Stimulated activated naive CD8-positive, alpha-beta T cell treated with anti-CD3 and anti-CD28 coated beads, Interleukin-15, amount 100 ng/mL, for 72 hours (primary cell): ENCODE data around the gene SLC35E2B.
A peak's percentile ranks its signal among the peaks of the same experiment; 100 is the strongest.
"Not testable (repeated sequence)": the region's sequence is repeated elsewhere in the genome, so short reads cannot be mapped to it uniquely, and the experiment has no call there.

Experiments used
- ATAC-seq: fragments of 150-1000 bp; cut with Tn5 transposase; 2 replicates; pipeline ENCODE4 v1.10.0; 2021; ENCODE audit warnings: mild to moderate bottlenecking, moderate library complexity
- DNase-seq, 2 donors: peaks; one replicate each; pipeline ENCODE4 v3.0.0; 2021 to 2022
- H3K27ac Mint-ChIP-seq, 2 donors: one replicate each; pipeline ENCODE4 v1.8.0; 2022; ENCODE audit warnings: mild to moderate bottlenecking in 2 of 2, mixed read lengths in 2 of 2, moderate library complexity in 2 of 2
- H3K27me3 Mint-ChIP-seq: one replicate; pipeline ENCODE4 v1.8.0; 2022; ENCODE audit warnings: mixed read lengths
- H3K4me1 Mint-ChIP-seq: one replicate; pipeline ENCODE4 v1.8.0; 2022; ENCODE audit warnings: mild to moderate bottlenecking, mixed read lengths
- H3K4me3 Mint-ChIP-seq, 2 donors: one replicate each; pipeline ENCODE4 v1.8.0; 2022; ENCODE audit warnings: mild to moderate bottlenecking in 2 of 2, mixed read lengths in 2 of 2, moderate library complexity in 1 of 2
- H3K9me3 Mint-ChIP-seq, 2 donors: one replicate each; pipeline ENCODE4 v1.8.0; 2022; ENCODE audit warnings: mixed read lengths in 2 of 2

The SLC35E2B gene

GRCh38 chr1:1692714-1693647, at the start of gene SLC35E2B:
Gene SLC35E2B (minus strand): TSS chr1:1692795. CDS start chr1:1676699, 16,096 bp downstream.
- ATAC-seq, result peak; percentile 87
- DNase-seq, result peak; percentile 94 to 96
- not testable (repeated sequence) for H3K27me3 Mint-ChIP-seq, H3K9me3 Mint-ChIP-seq
- peaks cover 11% of the 10 kb centered on the region for H3K4me1 Mint-ChIP-seq
- H3K4me3 Mint-ChIP-seq, result peak within 1 kb of the TSS; percentile 79 to 82
- peak within 1 kb of the TSS; percentile 94 to 99 for H3K27ac Mint-ChIP-seq

DNA sequence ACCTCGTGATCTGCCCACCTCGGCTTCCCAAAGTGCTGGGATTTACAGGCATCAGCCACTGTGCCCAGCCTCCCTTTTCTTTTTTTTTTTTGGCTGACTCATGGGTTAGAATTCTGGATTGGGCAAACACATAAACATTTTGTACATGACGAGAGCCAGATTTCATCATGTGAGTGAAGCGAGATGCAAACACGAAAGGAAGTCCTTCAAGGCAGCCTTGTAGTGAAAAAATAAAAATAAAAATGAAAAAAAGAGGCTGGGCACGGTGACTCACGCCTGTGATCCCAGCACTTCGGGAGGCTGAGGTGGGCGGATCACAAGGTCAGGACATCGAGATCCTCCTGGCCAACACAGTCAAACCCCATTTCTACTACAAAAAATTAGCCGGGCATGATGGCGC, 48.4 kb upstream of the SLC35E2B start:
- H3K4me3 Mint-ChIP-seq, H3K27ac Mint-ChIP-seq, H3K4me1 Mint-ChIP-seq, ATAC-seq, H3K27me3 Mint-ChIP-seq, H3K9me3 Mint-ChIP-seq, DNase-seq: not testable (repeated sequence)

- H3K9me3 Mint-ChIP-seq, result not testable (repeated sequence)
- peak; percentile 70 for ATAC-seq
Measured at GRCh38 chr1:1738799-1739337, 46.3 kb upstream of the SLC35E2B start.

DNA sequence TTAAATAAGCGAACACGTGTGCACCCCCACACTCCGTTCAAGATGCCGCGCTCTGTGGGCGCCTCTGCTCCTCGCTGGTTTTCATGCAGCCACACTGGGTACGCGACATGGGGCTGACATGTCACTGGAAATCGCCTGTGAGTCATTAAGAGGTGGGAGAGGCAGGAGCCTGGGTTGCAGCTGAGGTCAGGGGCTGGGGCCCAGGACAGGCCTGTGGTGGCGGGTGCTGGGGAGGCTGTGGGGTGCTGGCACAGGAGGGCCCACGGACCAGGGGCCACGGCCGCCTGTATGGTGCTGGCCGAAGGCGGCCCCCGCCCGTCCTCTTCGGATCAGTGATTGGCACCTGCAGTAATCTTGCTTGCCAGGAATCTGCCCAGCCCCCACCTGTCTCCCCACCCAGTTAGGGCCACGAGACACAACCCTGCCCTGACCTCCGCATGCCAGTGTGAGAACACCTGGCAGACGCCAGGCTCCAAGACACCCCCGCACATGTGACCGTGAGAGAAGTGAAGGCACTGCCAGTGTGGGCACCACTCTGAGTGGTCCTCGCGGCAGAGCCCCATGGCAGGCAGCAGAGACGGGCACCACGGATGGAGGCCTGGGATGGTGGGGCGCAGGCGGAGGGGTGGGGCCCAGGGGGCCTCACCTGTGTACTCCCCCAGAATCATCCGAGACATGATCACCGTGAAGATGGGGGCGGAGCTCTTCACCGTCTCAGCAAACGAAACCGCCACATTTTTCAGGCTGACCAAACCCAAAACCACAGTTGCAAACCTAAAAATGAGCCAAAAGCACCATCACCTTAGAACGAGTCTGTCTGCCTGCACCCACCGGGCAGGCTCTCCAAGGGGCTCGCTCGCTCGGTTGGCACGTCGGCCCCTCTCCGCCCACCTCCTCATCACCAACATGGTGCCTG, 45.3 kb upstream of the SLC35E2B start:
- H3K4me3 Mint-ChIP-seq, result peak overlapping the region in 1 of 2 donors; percentile 29
- not testable (repeated sequence) for H3K4me1 Mint-ChIP-seq, H3K9me3 Mint-ChIP-seq, H3K27me3 Mint-ChIP-seq, DNase-seq
- H3K27ac Mint-ChIP-seq, result peak overlapping the region in 1 of 2 donors; percentile 72
- ATAC-seq, result peak; percentile 56

More at GRCh38 chr1:1738799-1739337, 46.3 kb upstream of the SLC35E2B start:
- H3K4me3 Mint-ChIP-seq, H3K27me3 Mint-ChIP-seq, DNase-seq, H3K4me1 Mint-ChIP-seq, H3K27ac Mint-ChIP-seq: not testable (repeated sequence)

GRCh38 chr1:1732381-1732780, 39.8 kb upstream of the SLC35E2B start:
- no peaks in the 10 kb centered on the region for H3K9me3 Mint-ChIP-seq
- no peak for DNase-seq
- H3K4me3 Mint-ChIP-seq, result no peak overlapping the region
- no peak overlapping the region for H3K27ac Mint-ChIP-seq
- no peaks in the 10 kb centered on the region for H3K27me3 Mint-ChIP-seq
- no peaks in the 10 kb centered on the region for H3K4me1 Mint-ChIP-seq
- no peak for ATAC-seq

GRCh38 chr1:1730870-1731269, 38.3 kb upstream of the SLC35E2B start:
- no peaks in the 10 kb centered on the region for H3K9me3 Mint-ChIP-seq
- DNase-seq (no peak), ATAC-seq (no peak)
- H3K4me1 Mint-ChIP-seq, result no peaks in the 10 kb centered on the region
- H3K27me3 Mint-ChIP-seq, result no peaks in the 10 kb centered on the region
- no peak overlapping the region for H3K4me3 Mint-ChIP-seq
- H3K27ac Mint-ChIP-seq, result no peak overlapping the region

GRCh38 chr1:1730230-1730629, 37.6 kb upstream of the SLC35E2B start:
- not testable (repeated sequence) for DNase-seq, H3K27ac Mint-ChIP-seq, ATAC-seq, H3K27me3 Mint-ChIP-seq, H3K9me3 Mint-ChIP-seq, H3K4me1 Mint-ChIP-seq, H3K4me3 Mint-ChIP-seq

DNA sequence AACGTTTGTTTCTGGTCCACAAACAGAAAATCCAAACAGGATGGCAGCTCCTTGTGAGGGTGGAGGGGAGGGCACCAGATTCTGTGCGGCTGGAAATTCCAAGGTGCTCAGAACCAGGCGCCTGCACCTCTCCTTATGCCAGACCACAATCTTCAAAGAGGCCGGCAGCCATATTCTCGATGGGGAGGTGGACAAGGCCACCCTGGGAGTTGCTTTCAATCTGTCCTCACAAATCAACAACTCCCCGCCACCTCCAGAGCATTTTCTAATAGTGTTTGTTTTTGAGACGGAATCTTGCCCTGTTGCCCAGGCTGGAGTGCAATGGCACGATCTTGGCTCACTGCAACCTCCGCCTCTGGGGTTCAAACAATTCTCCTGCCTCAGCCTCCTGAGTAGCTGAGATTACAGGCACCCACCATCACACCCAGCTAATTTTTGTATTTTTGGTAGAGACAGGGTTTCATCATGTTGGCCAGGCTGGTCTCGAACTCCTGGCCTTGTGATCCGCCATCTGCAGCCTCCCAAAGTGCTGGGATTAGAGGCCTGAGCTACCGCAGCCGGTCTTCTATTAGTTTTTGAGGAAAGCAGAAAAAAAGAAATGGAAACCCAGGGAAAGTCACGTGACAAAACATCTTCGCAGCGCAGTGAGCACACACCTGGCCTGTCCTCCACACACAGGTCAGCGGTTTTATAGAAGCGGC, 36.7 kb upstream of the SLC35E2B start:
- not testable (repeated sequence) for H3K4me1 Mint-ChIP-seq, ATAC-seq, DNase-seq, H3K27me3 Mint-ChIP-seq, H3K4me3 Mint-ChIP-seq, H3K27ac Mint-ChIP-seq, H3K9me3 Mint-ChIP-seq

DNA sequence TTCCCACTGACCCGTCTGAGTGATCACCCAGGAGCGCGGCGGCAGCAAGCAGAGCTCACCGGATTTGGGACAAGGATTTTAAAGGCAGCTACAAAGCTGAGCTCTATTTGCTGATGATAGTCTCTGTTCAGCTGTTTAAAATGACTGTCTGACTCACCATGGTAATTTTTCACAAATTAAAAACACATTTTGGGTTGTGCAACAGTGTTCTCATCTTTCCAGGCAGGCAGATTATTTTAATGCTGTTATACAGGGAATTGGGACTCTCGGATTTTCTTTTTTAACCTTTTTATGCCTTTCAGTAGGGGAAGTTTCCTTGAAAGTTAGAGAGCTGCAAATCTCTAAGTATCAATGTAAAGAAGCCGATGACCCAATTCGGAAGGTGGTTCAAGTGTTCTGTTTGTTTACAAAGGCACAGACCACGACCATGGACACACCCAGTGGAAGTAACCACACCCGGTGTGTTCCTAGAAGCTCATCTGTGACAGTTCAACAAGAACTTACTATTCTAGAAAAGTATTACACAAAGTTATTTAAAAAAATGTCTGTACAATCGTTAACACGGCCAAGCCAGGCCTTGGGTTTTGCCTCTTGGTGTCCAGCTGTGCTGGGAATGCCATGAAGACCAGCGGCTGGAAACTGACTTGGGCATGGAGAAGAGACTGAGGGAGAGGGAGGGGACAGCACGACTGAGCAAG, 35.9 kb upstream of the SLC35E2B start:
- peak overlapping the region in 1 of 2 donors; percentile 63 for H3K27ac Mint-ChIP-seq
- not testable (repeated sequence) for DNase-seq, H3K9me3 Mint-ChIP-seq, H3K4me1 Mint-ChIP-seq, ATAC-seq, H3K27me3 Mint-ChIP-seq, H3K4me3 Mint-ChIP-seq

- ATAC-seq, H3K9me3 Mint-ChIP-seq, H3K4me3 Mint-ChIP-seq, H3K4me1 Mint-ChIP-seq, DNase-seq, H3K27me3 Mint-ChIP-seq: not testable (repeated sequence)
- peak overlapping the region in 1 of 2 donors; percentile 34 for H3K27ac Mint-ChIP-seq
Measured at GRCh38 chr1:1727131-1727651, 34.6 kb upstream of the SLC35E2B start.

GRCh38 chr1:1726088-1726487, 33.5 kb upstream of the SLC35E2B start:
- not testable (repeated sequence) for DNase-seq, ATAC-seq, H3K4me1 Mint-ChIP-seq, H3K27me3 Mint-ChIP-seq, H3K9me3 Mint-ChIP-seq
- Mint-ChIP-seq H3K27ac (peak overlapping the region; percentile 92 to 93), H3K4me3 (peak overlapping the region; percentile 51 to 61)

- Mint-ChIP-seq H3K4me3 (peak within 1 kb of the TSS; percentile 87 to 94), H3K27ac (peak within 1 kb of the TSS; percentile 96 to 97)
- H3K27me3 Mint-ChIP-seq, H3K9me3 Mint-ChIP-seq, H3K4me1 Mint-ChIP-seq: not testable (repeated sequence)
- peak; percentile 89 to 99 for DNase-seq
- peak; percentile 98 for ATAC-seq
Measured at GRCh38 chr1:1724035-1724864, 31.7 kb upstream of the SLC35E2B start, which contains the start of gene CDK11A. Gene CDK11A (minus strand): TSS chr1:1724357. CDS start chr1:1722818, 1,539 bp downstream.

DNA sequence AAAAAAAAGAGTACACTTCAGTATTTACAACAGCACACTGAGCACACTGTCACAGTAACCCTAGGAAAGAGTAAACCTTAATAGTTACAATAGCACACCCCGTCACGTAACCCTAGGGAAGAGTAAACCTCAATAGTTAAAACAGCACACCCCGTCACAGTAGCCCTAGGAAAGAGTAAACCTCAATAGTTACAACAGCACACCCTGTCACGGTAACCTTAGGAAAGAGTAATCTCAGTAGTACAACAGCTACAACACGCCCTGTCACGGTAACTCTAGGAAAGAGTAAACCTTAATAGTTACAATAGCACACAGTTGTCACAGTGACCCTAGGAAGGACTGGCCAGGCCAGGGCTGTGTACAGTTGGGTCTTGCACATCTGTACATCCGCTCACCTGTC, 28.6 kb upstream of the SLC35E2B start:
- Mint-ChIP-seq H3K27ac (no peak overlapping the region), H3K9me3 (no peaks in the 10 kb centered on the region), H3K4me3 (no peak overlapping the region), H3K4me1 (no peaks in the 10 kb centered on the region), H3K27me3 (no peaks in the 10 kb centered on the region)
- DNase-seq (no peak), ATAC-seq (no peak)
